HCT116 (cell line): Measurements from ENCODE around the gene HDGFL1. TPM values are rescaled to one million over a fixed set of nuclear protein-coding genes. Genes with fewer than 3 reads are reported as not detected.

Experiments used
- ATAC-seq: fragments of 200-7000 bp; cut with Tn5 transposase; 2 replicates; pipeline ENCODE4 v1.9.1; 2020; ENCODE audit warnings: mild to moderate bottlenecking, moderate library complexity
- BruUV-seq: library from RNA; stranded (reverse); fragments of 400-500 nt; replicated peaks from 2 replicates; lab custom pipeline; 2021; lab: Mats Ljungman, UMichigan
- CTCF ChIA-PET: fragments of 300-600 bp; sonication (Branson Sonifier 250); formaldehyde crosslinking; loops from one replicate; lab custom pipeline; 2021; ENCODE audit warnings: antibody characterized with exemption; lab: Charles Lee
- POLR2A ChIA-PET: fragments of 300-600, 350-600 bp; sonication (Branson Sonifier 250); formaldehyde crosslinking; loops from one replicate; lab custom pipeline; 2021; ENCODE audit warnings: antibody characterized with exemption; lab: Charles Lee
- RAD21 ChIA-PET, 2 experiments: fragments of 300-600 bp; sonication (Branson Sonifier 250); formaldehyde crosslinking; loops; one replicate each; lab custom pipeline; 2023; ENCODE audit warnings: low total read pairs in 2 of 2; ENCODE audit not compliant: uncharacterized antibody in 2 of 2, unreplicated experiment in 2 of 2, low non-redundant PET in 1 of 2; lab: Charles Lee
- DNase-seq: peaks from one replicate; pipeline ENCODE4 v3.0.0-alpha.2; 2010; ENCODE audit warnings: low read depth, low spot score
- H2AFZ ChIP-seq: fragments of 200-600 bp; shearing (Covaris generic), sonication (generic); 2 replicates; pipeline ENCODE4 v1.6.1; 2017; ENCODE audit warnings: low read depth, mixed run types, mixed read lengths, antibody characterized with exemption, low read length; ENCODE audit not compliant: poor library complexity, severe bottlenecking
- H3K27ac ChIP-seq: 2 replicates; pipeline ENCODE4 v1.5.1; 2012; ENCODE audit warnings: low read depth, low read length
- H3K27me3 ChIP-seq: fragments of 200-600 bp; sonication (generic); 2 replicates; pipeline ENCODE4 v1.6.1; 2016; ENCODE audit warnings: mixed run types, low read length, mixed read lengths; ENCODE audit not compliant: insufficient read depth
- H3K36me3 ChIP-seq, 2 experiments: fragments of 200-500 bp in 1 of 2; fragments of 200-600 bp in 1 of 2; sonication (Bioruptor generic) in 1 of 2; sonication (generic) in 1 of 2; 2 replicates each; pipeline versions ENCODE4 v1.5.1 to v1.6.1; 2014 to 2016; ENCODE audit warnings: low read length in 2 of 2, inconsistent platforms in 1 of 2, mixed read lengths in 1 of 2, mixed run types in 1 of 2; ENCODE audit not compliant: insufficient read depth in 2 of 2, control insufficient read depth in 1 of 2
- H3K4me1 ChIP-seq, 2 experiments: fragments of 200-600 bp in 1 of 2; sonication (generic) in 1 of 2; 2 replicates each; pipeline versions ENCODE4 v1.5.1 to v1.6.1; 2012 to 2017; ENCODE audit warnings: low read length in 2 of 2, inconsistent platforms in 1 of 2, mild to moderate bottlenecking in 1 of 2, mixed read lengths in 1 of 2, mixed run types in 1 of 2, moderate library complexity in 1 of 2; ENCODE audit not compliant: insufficient read depth in 2 of 2, control insufficient read depth in 1 of 2
- H3K4me2 ChIP-seq: fragments of 200-600 bp; sonication (generic); 2 replicates; pipeline ENCODE4 v1.6.1; 2017; ENCODE audit warnings: mixed run types, low read length, mixed read lengths
- H3K4me3 ChIP-seq, 2 experiments: fragments of 200-600 bp in 1 of 2; sonication (generic) in 1 of 2; replicated peaks in 1 of 2; 2 replicates each; pipeline ENCODE4 v1.5.1; 2011 to 2016; ENCODE audit warnings: low read length in 2 of 2, control low read depth in 1 of 2, low read depth in 1 of 2, mild to moderate bottlenecking in 1 of 2, mixed read lengths in 1 of 2, mixed run types in 1 of 2
- H3K79me2 ChIP-seq: fragments of 200-600 bp; sonication (generic); 2 replicates; pipeline ENCODE4 v1.6.1; 2017; ENCODE audit warnings: mild to moderate bottlenecking, mixed run types, low read length, moderate library complexity, mixed read lengths; ENCODE audit not compliant: insufficient read depth
- H3K9ac ChIP-seq: fragments of 200-600 bp; sonication (generic); 2 replicates; pipeline ENCODE4 v1.6.1; 2016; ENCODE audit warnings: low read length, mixed read lengths
- H3K9me2 ChIP-seq: fragments of 200-600 bp; sonication (generic), shearing (Covaris generic); 2 replicates; pipeline ENCODE4 v1.6.1; 2017; ENCODE audit warnings: mixed run types, mild to moderate bottlenecking, moderate library complexity; ENCODE audit not compliant: insufficient read depth
- H3K9me3 ChIP-seq, 2 experiments: fragments of 200-500 bp in 1 of 2; fragments of 200-600 bp in 1 of 2; sonication (Bioruptor generic) in 1 of 2; sonication (generic) in 1 of 2; 2 replicates each; pipeline ENCODE4 v1.6.1; 2014 to 2017; ENCODE audit warnings: low read length in 2 of 2, mixed read lengths in 2 of 2, inconsistent platforms in 1 of 2, low read depth in 1 of 2, mild to moderate bottlenecking in 1 of 2, mixed run types in 1 of 2, moderate library complexity in 1 of 2; ENCODE audit not compliant: control insufficient read depth in 1 of 2, insufficient read depth in 1 of 2
- H4K20me1 ChIP-seq: fragments of 200-600 bp; sonication (generic), shearing (Covaris generic); 2 replicates; pipeline ENCODE4 v1.6.1; 2017; ENCODE audit warnings: mixed run types, mild to moderate bottlenecking, moderate library complexity; ENCODE audit not compliant: insufficient read depth
- EGR1 ChIP-seq: IDR thresholded peaks from 2 replicates; pipeline ENCODE4 v1.6.1; 2012; ENCODE audit warnings: low read depth
- ELF1 ChIP-seq: IDR thresholded peaks from 2 replicates; pipeline ENCODE4 v1.6.1; 2012; ENCODE audit warnings: low read depth, borderline replicate concordance
- EZH2 ChIP-seq: fragments of 200-600 bp; sonication (generic); IDR thresholded peaks from 2 replicates; pipeline ENCODE4 v1.6.1; 2017; ENCODE audit warnings: antibody characterized with exemption, mixed run types
- SP1 ChIP-seq: IDR thresholded peaks from 2 replicates; pipeline ENCODE4 v1.6.1; 2012; ENCODE audit warnings: low read depth
- YY1 ChIP-seq: IDR thresholded peaks from 2 replicates; pipeline ENCODE4 v1.6.1; 2011; ENCODE audit warnings: low read length, low read depth, moderate library complexity, mild to moderate bottlenecking; ENCODE audit not compliant: insufficient replicate concordance; ENCODE audit errors: extremely low read depth
- intact Hi-C: fragments of 100-400 bp; cut with micrococcal nuclease; formaldehyde crosslinking; loops from 2 replicates; pipeline ENCODE4 v1.10.0; 2022
- total RNA-seq: library from RNA; stranded (reverse); gene quantifications from one replicate; pipeline ENCODE4 v1.2.1, GENCODE V29; 2021; ENCODE audit not compliant: unreplicated experiment
- TF ChIP-seq, protein P1 (sequence below): IDR thresholded peaks from 2 replicates; pipeline ENCODE4 v1.6.1; 2012; ENCODE audit warnings: low read depth

Gene HDGFL1
- total RNA-seq, 1 experiment from 2014 or later, result not detected

- POLR2A ChIA-PET, result no interaction called here
- RAD21 ChIA-PET, result no interaction called here
- intact Hi-C loops, result no loop called here
- Histone ChIP-seq H3K4me2 (no peak overlapping the region), H3K79me2 (no peaks in the 10 kb centered on the region), H2AFZ (no peak overlapping the region), H3K27me3 (no peaks in the 10 kb centered on the region), H3K4me1 (no peaks in the 10 kb centered on the region), H3K9me3 (no peaks in the 10 kb centered on the region), H3K36me3 (no peaks in the 10 kb centered on the region), H3K27ac (no peak overlapping the region), H4K20me1 (no peaks in the 10 kb centered on the region), H3K4me3 (no peak overlapping the region), H3K9me2 (no peaks in the 10 kb centered on the region), H3K9ac (no peak overlapping the region)
- DNase-seq (no peak), ATAC-seq (no peak)
- no TSS peak for BruUV-seq
- TF ChIP-seq EZH2, result no peak
- CTCF ChIA-PET, result no interaction called here
Observed at GRCh38 chr6:22582417-22583205, 13.2 kb downstream of the HDGFL1 start.

GRCh38 chr6:22583230-22583629 lies 13.9 kb downstream of the HDGFL1 start:
- H3K4me3 ChIP-seq, result no peak overlapping the region
- H3K9me2 ChIP-seq, result no peaks in the 10 kb centered on the region
- no peak overlapping the region for H2AFZ ChIP-seq
- no peaks in the 10 kb centered on the region for H3K27me3 ChIP-seq
- no peaks in the 10 kb centered on the region for H3K79me2 ChIP-seq
- TF ChIP-seq, protein P1, sequence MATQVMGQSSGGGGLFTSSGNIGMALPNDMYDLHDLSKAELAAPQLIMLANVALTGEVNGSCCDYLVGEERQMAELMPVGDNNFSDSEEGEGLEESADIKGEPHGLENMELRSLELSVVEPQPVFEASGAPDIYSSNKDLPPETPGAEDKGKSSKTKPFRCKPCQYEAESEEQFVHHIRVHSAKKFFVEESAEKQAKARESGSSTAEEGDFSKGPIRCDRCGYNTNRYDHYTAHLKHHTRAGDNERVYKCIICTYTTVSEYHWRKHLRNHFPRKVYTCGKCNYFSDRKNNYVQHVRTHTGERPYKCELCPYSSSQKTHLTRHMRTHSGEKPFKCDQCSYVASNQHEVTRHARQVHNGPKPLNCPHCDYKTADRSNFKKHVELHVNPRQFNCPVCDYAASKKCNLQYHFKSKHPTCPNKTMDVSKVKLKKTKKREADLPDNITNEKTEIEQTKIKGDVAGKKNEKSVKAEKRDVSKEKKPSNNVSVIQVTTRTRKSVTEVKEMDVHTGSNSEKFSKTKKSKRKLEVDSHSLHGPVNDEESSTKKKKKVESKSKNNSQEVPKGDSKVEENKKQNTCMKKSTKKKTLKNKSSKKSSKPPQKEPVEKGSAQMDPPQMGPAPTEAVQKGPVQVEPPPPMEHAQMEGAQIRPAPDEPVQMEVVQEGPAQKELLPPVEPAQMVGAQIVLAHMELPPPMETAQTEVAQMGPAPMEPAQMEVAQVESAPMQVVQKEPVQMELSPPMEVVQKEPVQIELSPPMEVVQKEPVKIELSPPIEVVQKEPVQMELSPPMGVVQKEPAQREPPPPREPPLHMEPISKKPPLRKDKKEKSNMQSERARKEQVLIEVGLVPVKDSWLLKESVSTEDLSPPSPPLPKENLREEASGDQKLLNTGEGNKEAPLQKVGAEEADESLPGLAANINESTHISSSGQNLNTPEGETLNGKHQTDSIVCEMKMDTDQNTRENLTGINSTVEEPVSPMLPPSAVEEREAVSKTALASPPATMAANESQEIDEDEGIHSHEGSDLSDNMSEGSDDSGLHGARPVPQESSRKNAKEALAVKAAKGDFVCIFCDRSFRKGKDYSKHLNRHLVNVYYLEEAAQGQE, result no peak
- no peak for TF ChIP-seq ELF1
- TF ChIP-seq SP1, result no peak
- no peak for TF ChIP-seq EGR1
- no peak for TF ChIP-seq YY1
- TF ChIP-seq EZH2, result no peak
- ChIA-PET POLR2A (no interaction called here), RAD21 (no interaction called here), CTCF (no interaction called here)
- intact Hi-C loops, result no loop called here
- H4K20me1 ChIP-seq, result no peaks in the 10 kb centered on the region
- no TSS peak for BruUV-seq
- H3K4me2 ChIP-seq, result no peak overlapping the region
- no peak overlapping the region for H3K27ac ChIP-seq
- H3K36me3 ChIP-seq, result no peaks in the 10 kb centered on the region
- no peak for DNase-seq
- ATAC-seq, result no peak
- H3K4me1 ChIP-seq, result no peaks in the 10 kb centered on the region
- no peak overlapping the region for H3K9ac ChIP-seq
- H3K9me3 ChIP-seq, result no peaks in the 10 kb centered on the region
